IMR-90 (cell line): ENCODE measurements around the gene ABCA2. TPM values are rescaled to one million over a fixed set of nuclear protein-coding genes. Genes with fewer than 3 reads are reported as not detected.
A peak's percentile ranks its signal among the peaks of the same experiment; 100 is the strongest.

Experiments used
- ATAC-seq: fragments of 200-7000 bp; cut with Tn5 transposase; 2 replicates; pipeline ENCODE4 v1.9.1; 2020; ENCODE audit warnings: low read depth, mild to moderate bottlenecking, moderate library complexity
- BruUV-seq: library from RNA; stranded (reverse); fragments of 400-500 nt; replicated peaks from 2 replicates; lab custom pipeline; 2021; lab: Mats Ljungman, UMichigan
- CTCF ChIA-PET: fragments of 300-600 bp; formaldehyde crosslinking; extraction: SDS; loops from one replicate; lab custom pipeline; 2021; ENCODE audit warnings: antibody characterized with exemption; lab: Yijun Ruan, JAX
- POLR2A ChIA-PET: fragments of 300-600 bp; sonication (Branson Sonifier 250); formaldehyde crosslinking; loops from one replicate; lab custom pipeline; 2022; ENCODE audit warnings: antibody characterized with exemption; ENCODE audit not compliant: unreplicated experiment; lab: Charles Lee
- DNase-seq: peaks from one replicate; pipeline ENCODE4 v3.0.0; 2013
- H2AFZ ChIP-seq: replicated peaks from 2 replicates; pipeline ENCODE3; 2013; ENCODE audit warnings: low read length, mild to moderate bottlenecking; ENCODE audit not compliant: poor library complexity
- H2AK5ac ChIP-seq: 2 replicates; pipeline ENCODE4 v1.6.1; 2013; ENCODE audit warnings: low read depth, low read length, inconsistent platforms
- H2AK9ac ChIP-seq: replicated peaks from 2 replicates; pipeline ENCODE3; 2013; ENCODE audit warnings: mild to moderate bottlenecking, low read depth, low read length, moderate library complexity; ENCODE audit not compliant: poor library complexity
- H2BK120ac ChIP-seq: 2 replicates; pipeline ENCODE4 v1.6.1; 2013; ENCODE audit warnings: low read depth, low read length, inconsistent platforms
- H2BK15ac ChIP-seq: 3 replicates; pipeline ENCODE4 v1.6.1; 2013; ENCODE audit warnings: low read depth, low read length, inconsistent platforms
- H2BK20ac ChIP-seq: 2 replicates; pipeline ENCODE4 v1.6.1; 2013; ENCODE audit warnings: low read depth, mild to moderate bottlenecking, inconsistent platforms, low read length, moderate library complexity
- H2BK5ac ChIP-seq: 2 replicates; pipeline ENCODE4 v1.6.1; 2013; ENCODE audit warnings: mild to moderate bottlenecking, low read depth, low read length, inconsistent platforms; ENCODE audit not compliant: poor library complexity, severe bottlenecking
- H3K14ac ChIP-seq: replicated peaks from 2 replicates; pipeline ENCODE4 v1.6.1; 2013; ENCODE audit warnings: low read depth, low read length, inconsistent platforms
- H3K18ac ChIP-seq: 2 replicates; pipeline ENCODE4 v1.6.1; 2013; ENCODE audit warnings: low read depth, low read length, control low read depth
- H3K23ac ChIP-seq: 2 replicates; pipeline ENCODE4 v1.6.1; 2013; ENCODE audit warnings: low read depth, low read length, inconsistent platforms
- H3K27ac ChIP-seq: 2 replicates; pipeline ENCODE4 v1.5.1; 2013; ENCODE audit warnings: mild to moderate bottlenecking, control low read depth, low read length; ENCODE audit not compliant: insufficient read depth
- H3K27me3 ChIP-seq: 2 replicates; pipeline ENCODE4 v1.6.1; 2013; ENCODE audit warnings: low read length; ENCODE audit not compliant: control insufficient read depth, insufficient read depth
- H3K36me3 ChIP-seq: 2 replicates; pipeline ENCODE4 v1.6.1; 2013; ENCODE audit warnings: low read length, mixed read lengths; ENCODE audit not compliant: control insufficient read depth, insufficient read depth
- H3K4ac ChIP-seq: 2 replicates; pipeline ENCODE4 v1.6.1; 2013; ENCODE audit warnings: low read depth, low read length, inconsistent platforms
- H3K4me1 ChIP-seq: 2 replicates; pipeline ENCODE4 v1.6.1; 2013; ENCODE audit warnings: low read length, mixed read lengths; ENCODE audit not compliant: control insufficient read depth, insufficient read depth
- H3K4me2 ChIP-seq: 2 replicates; pipeline ENCODE4 v1.6.1; 2013; ENCODE audit warnings: low read depth, mild to moderate bottlenecking, control low read depth, low read length, moderate library complexity
- H3K4me3 ChIP-seq: 2 replicates; pipeline ENCODE4 v1.5.1; 2013; ENCODE audit warnings: low read depth, mild to moderate bottlenecking, control low read depth, low read length, moderate library complexity; ENCODE audit not compliant: insufficient read depth
- H3K56ac ChIP-seq: 2 replicates; pipeline ENCODE4 v1.6.1; 2013; ENCODE audit warnings: low read length, inconsistent platforms; ENCODE audit not compliant: insufficient read depth; ENCODE audit errors: extremely low read depth
- H3K79me1 ChIP-seq, 2 experiments: 2 replicates each; pipeline ENCODE4 v1.6.1; 2013; ENCODE audit warnings: low read length in 2 of 2, inconsistent platforms in 1 of 2, low read depth in 1 of 2
- H3K9ac ChIP-seq: 2 replicates; pipeline ENCODE4 v1.6.1; 2013; ENCODE audit warnings: low read depth, low read length, control low read depth
- H3K9me1 ChIP-seq: 2 replicates; pipeline ENCODE4 v1.6.1; 2013; ENCODE audit warnings: low read length, inconsistent platforms; ENCODE audit not compliant: insufficient read depth
- H3K9me3 ChIP-seq: 2 replicates; pipeline ENCODE4 v1.6.1; 2013; ENCODE audit warnings: low read length; ENCODE audit not compliant: control insufficient read depth, insufficient read depth
- H4K20me1 ChIP-seq: 2 replicates; pipeline ENCODE4 v1.6.1; 2013; ENCODE audit warnings: low read length, inconsistent platforms; ENCODE audit not compliant: insufficient read depth
- H4K5ac ChIP-seq: 2 replicates; pipeline ENCODE4 v1.6.1; 2013; ENCODE audit warnings: mild to moderate bottlenecking, low read depth, low read length, control low read depth
- H4K8ac ChIP-seq, 2 experiments: 2 replicates each; pipeline ENCODE4 v1.6.1; 2013; ENCODE audit warnings: low read depth in 2 of 2, low read length in 2 of 2, control low read depth in 1 of 2, inconsistent platforms in 1 of 2
- H4K91ac ChIP-seq: 2 replicates; pipeline ENCODE4 v1.6.1; 2013; ENCODE audit warnings: low read depth, low read length, inconsistent platforms; ENCODE audit not compliant: insufficient read depth
- BHLHE40 ChIP-seq: fragments of 150-350 bp; IDR thresholded peaks from 2 replicates; pipeline ENCODE4 v1.6.1; 2016; ENCODE audit warnings: mild to moderate bottlenecking, low read depth, low read length
- CHD1 ChIP-seq: IDR thresholded peaks from 2 replicates; pipeline ENCODE4 v1.6.1; 2012; ENCODE audit warnings: low read depth, low read length, improper control_type of control experiment
- FOS ChIP-seq: fragments of 150-350 bp; IDR thresholded peaks from 2 replicates; pipeline ENCODE4 v1.6.1; 2016; ENCODE audit warnings: low read depth, low read length
- MAFK ChIP-seq: IDR thresholded peaks from 2 replicates; pipeline ENCODE4 v1.6.1; 2012; ENCODE audit warnings: low read depth, low read length, improper control_type of control experiment
- MAZ ChIP-seq: IDR thresholded peaks from 2 replicates; pipeline ENCODE4 v1.6.1; 2012; ENCODE audit warnings: low read depth, mild to moderate bottlenecking, low read length, improper control_type of control experiment, moderate library complexity, borderline replicate concordance
- MXI1 ChIP-seq: IDR thresholded peaks from 2 replicates; pipeline ENCODE4 v1.6.1; 2012; ENCODE audit warnings: low read depth, mild to moderate bottlenecking, low read length, moderate library complexity, borderline replicate concordance
- NFE2L2 ChIP-seq: fragments of 150-350 bp; IDR thresholded peaks from 2 replicates; pipeline ENCODE4 v1.6.1; 2016; ENCODE audit warnings: low read depth, mild to moderate bottlenecking, low read length
- POLR2A ChIP-seq: IDR thresholded peaks from 2 replicates; pipeline ENCODE4 v1.6.1; 2012; ENCODE audit warnings: mild to moderate bottlenecking, low read depth, low read length
- RCOR1 ChIP-seq: IDR thresholded peaks from 2 replicates; pipeline ENCODE4 v1.6.1; 2012; ENCODE audit warnings: mild to moderate bottlenecking, low read length, improper control_type of control experiment; ENCODE audit not compliant: insufficient replicate concordance
- RFX5 ChIP-seq: IDR thresholded peaks from 2 replicates; pipeline ENCODE4 v1.8.0; 2012; ENCODE audit warnings: low read depth, mild to moderate bottlenecking, low read length, moderate library complexity
- WGBS, 2 experiments: methylation state at CpG; one replicate each; pipeline versions ENCODE4 v1.1.5 to v1.1.7; 2013; ENCODE audit warnings: missing lambda C conversion rate in 2 of 2; ENCODE audit not compliant: insufficient read length in 1 of 2; ENCODE audit errors: extremely low coverage in 2 of 2; 5-methylcytosine and 5-hydroxymethylcytosine counted together
- dilution Hi-C: fragments of 300-500 bp; cut with HindIII; formaldehyde crosslinking; loops from one replicate; pipeline ENCODE4 v1.14.3; 2018; ENCODE audit warnings: low sequenced_read_pairs; ENCODE audit not compliant: unreplicated experiment
- in situ Hi-C: fragments of 300-500 bp; cut with MboI; formaldehyde crosslinking; loops from 3 replicates; pipeline ENCODE4 v1.14.3; 2019; ENCODE audit warnings: low sequenced_read_pairs, inconsistent platforms, mixed read lengths
- intact Hi-C: fragments of 100-400 bp; cut with micrococcal nuclease; formaldehyde crosslinking; loops from 2 replicates; pipeline ENCODE4 v1.10.0; 2022
- polyA plus RNA-seq, 3 experiments: library from polyadenylated mRNA; depleted of rRNA; stranded (reverse); fragments of >200 nt; gene quantifications; 2 replicates each; pipeline ENCODE4 v1.2.3, GENCODE V29; 2012; ENCODE audit warnings: low replicate concordance in 1 of 3
- total RNA-seq: library from RNA; depleted of rRNA; stranded (reverse); fragments of >200 nt; gene quantifications from 2 replicates; pipeline ENCODE4 v1.2.3, GENCODE V29; 2012
- TF ChIP-seq, protein P1 (sequence below): fragments of 150-350 bp; IDR thresholded peaks from 2 replicates; pipeline ENCODE4 v1.6.1; 2016; ENCODE audit warnings: low read depth, mild to moderate bottlenecking, low read length, moderate library complexity, borderline replicate concordance

Gene ABCA2
- total and polyA plus RNA-seq, 2 of the 4 experiments (the other 2 are of a cell fraction) = 3.8 to 46.0 TPM

DNA sequence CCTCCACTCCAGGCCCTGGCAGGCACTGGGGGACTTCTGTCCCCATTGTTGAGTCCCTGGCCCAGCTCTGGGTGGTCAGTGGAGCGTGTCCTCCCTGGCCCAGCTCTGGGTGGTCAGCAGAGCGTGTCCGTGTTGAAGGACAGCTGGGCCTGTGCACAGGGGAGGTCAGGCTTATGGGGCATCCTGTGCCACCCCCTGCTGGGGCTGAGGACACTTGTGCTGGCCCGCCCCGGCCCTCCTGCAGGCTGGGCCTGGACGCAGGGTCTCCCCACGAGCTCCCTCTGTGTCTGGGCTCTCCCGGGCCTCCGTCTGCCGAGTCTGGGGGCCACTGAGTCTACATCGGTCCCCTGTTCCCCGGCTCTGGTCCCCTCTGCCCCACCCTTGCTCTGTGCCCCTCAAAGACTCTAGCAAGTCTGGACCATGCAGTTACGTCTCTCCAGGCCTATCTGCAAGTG lies 20.2 kb downstream of the ABCA2 start:
- no peak overlapping the region for H3K14ac ChIP-seq
- ChIA-PET CTCF (interaction anchor here (0.9 kb wide), 1 partner anchor 27 kb away, joined by 3 read pairs; no protein-coding TSS in a partner anchor), POLR2A (no interaction called here)
- peaks cover 11% of the 10 kb centered on the region for H3K4me1 ChIP-seq
- no peaks in the 10 kb centered on the region for H3K27me3 ChIP-seq
- H2AK5ac ChIP-seq = peak overlapping the region; percentile 10; the same call in 1 of the 2 replicates
- no peak overlapping the region for H2BK5ac ChIP-seq
- H3K4ac ChIP-seq = no peak overlapping the region
- H2BK120ac ChIP-seq = no peak overlapping the region
- no peak overlapping the region for H4K5ac ChIP-seq
- ATAC-seq = no peak
- H2AFZ ChIP-seq = peak overlapping the region; percentile 5
- H2AK9ac ChIP-seq = no peak overlapping the region
- WGBS, 2 experiments = 88% methylated on average over 11 of the region's 13 CpGs; no CpG with 5 or more reads in 1 of the 2 experiments
- no peak overlapping the region for H4K8ac ChIP-seq
- no TSS peak for BruUV-seq
- no peak overlapping the region for H3K4me3 ChIP-seq
- no peak overlapping the region for H3K18ac ChIP-seq
- H4K20me1 ChIP-seq = peaks cover 8% of the 10 kb centered on the region
- H2BK15ac ChIP-seq = no peak overlapping the region
- H3K56ac ChIP-seq = no peak overlapping the region
- H3K27ac ChIP-seq = no peak overlapping the region
- no peak overlapping the region for H2BK20ac ChIP-seq
- H3K4me2 ChIP-seq = no peak overlapping the region
- no peaks in the 10 kb centered on the region for H3K79me1 ChIP-seq
- peaks cover 23% of the 10 kb centered on the region for H3K36me3 ChIP-seq
- no peak overlapping the region for H3K9ac ChIP-seq
- H3K9me1 ChIP-seq = peaks cover 5% of the 10 kb centered on the region; the same call in 1 of the 2 replicates
- H3K23ac ChIP-seq = no peak overlapping the region
- TF ChIP-seq MXI1 (no peak), RFX5 (no peak), NFE2L2 (no peak), RCOR1 (no peak), MAFK (no peak), MAZ (no peak), BHLHE40 (no peak), FOS (no peak), CHD1 (no peak), POLR2A (no peak)
- TF ChIP-seq, protein P1, sequence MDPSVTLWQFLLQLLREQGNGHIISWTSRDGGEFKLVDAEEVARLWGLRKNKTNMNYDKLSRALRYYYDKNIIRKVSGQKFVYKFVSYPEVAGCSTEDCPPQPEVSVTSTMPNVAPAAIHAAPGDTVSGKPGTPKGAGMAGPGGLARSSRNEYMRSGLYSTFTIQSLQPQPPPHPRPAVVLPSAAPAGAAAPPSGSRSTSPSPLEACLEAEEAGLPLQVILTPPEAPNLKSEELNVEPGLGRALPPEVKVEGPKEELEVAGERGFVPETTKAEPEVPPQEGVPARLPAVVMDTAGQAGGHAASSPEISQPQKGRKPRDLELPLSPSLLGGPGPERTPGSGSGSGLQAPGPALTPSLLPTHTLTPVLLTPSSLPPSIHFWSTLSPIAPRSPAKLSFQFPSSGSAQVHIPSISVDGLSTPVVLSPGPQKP = no peak
- no peaks in the 10 kb centered on the region for H3K9me3 ChIP-seq
- DNase-seq = no peak
- intact Hi-C loops = loop anchor here (2.0 kb wide), 1 partner anchor 21 kb away; the partner anchor contains the start of gene ABCA2
- H4K91ac ChIP-seq = no peak overlapping the region
- dilution Hi-C loops = no loop called here
- in situ Hi-C loops = no loop called here
